SH-SY5Y (cell line): ENCODE results near the gene UVSSA.

ENCODE experiments used
- GATA2 ChIP-seq: IDR thresholded peaks from 2 replicates; pipeline ENCODE4 v1.6.1; 2011; ENCODE audit warnings: mild to moderate bottlenecking, low read depth, low read length
- GATA3 ChIP-seq: IDR thresholded peaks from 2 replicates; pipeline ENCODE4 v1.6.1; 2011; ENCODE audit warnings: low read depth, mild to moderate bottlenecking, low read length, moderate library complexity

Gene UVSSA

DNA sequence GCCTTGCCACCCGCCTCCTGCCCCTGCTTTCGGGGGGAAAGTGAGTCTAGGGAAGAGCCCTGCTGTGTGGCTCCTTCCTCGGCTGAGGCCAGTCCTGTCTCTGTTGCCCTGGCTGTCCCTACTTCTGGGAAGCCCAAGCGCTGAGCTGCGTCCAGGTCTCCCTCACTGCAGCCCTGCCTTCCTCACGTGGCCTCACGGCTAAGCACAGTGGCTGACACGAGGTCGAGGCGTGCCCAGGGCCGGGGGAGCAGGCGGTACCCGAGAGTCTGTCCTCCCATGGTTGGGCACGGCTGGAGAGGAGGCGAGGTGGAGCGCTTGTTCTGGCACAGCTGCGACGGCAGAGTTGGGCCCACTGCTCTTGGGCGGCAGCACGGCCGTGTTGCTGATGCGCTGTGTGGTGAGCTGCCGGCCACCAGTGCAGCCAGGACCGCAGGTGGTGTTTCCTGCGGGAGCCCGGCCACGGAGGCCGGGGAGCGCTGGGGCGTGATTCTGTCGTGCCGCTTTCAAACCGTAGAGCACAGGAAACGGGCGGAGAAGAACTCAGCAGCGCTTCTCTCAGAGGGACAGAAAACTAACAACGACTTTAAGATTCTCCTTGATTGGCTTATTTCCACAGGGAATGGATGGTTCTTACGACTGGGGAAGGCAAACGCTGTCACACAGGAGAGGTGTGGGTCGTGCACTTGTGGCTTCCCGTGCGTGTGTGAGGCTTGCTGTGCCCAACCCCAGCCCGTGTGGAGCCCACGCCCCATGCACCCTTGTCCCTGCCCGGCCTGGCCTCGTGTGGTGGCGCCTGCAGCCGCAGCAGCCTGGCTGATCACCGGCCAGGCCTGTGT, 36.0 kb upstream of the UVSSA start:
- no peak for TF ChIP-seq GATA3
- TF ChIP-seq GATA2, result no peak

DNA sequence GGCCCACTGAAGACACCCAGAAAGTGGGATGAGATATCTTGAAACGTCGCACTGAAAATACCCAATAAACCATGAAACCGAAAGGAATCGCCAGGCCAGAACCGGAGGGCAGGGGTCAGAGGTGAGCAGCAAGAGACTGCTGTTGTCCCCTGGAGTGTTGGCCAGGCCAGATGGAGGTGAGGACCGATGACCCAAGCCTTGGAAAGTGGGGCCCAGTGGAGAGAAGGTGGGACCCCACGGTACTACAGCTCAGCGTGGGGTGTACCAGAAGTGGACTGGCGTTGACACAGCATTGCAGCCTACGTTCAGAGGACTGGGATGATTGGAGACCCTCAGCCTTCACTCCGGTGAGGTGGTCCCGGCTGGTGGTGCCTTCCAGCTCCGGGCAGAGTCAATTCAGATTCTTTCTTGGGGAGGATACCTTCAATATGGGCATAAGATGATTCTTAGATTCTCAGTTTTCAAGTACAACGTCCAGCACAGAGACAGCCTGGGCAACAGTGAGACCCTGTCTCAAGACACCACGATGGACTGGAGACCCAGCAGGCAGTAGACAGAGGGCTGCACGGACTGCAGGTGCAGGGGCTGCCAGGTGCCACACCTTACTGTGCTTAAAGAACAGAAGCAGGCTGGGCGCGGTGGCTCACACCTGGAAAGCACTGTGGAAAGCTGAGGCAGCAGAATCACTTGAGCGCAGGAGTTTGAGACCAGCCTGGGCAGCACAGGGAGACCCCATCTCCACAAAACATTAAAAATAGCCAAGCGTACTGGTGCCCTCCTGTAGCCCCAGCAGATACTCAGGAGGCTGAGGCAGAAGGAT, 34.0 kb upstream of the UVSSA start:
- TF ChIP-seq GATA2 (no peak), GATA3 (no peak)

DNA sequence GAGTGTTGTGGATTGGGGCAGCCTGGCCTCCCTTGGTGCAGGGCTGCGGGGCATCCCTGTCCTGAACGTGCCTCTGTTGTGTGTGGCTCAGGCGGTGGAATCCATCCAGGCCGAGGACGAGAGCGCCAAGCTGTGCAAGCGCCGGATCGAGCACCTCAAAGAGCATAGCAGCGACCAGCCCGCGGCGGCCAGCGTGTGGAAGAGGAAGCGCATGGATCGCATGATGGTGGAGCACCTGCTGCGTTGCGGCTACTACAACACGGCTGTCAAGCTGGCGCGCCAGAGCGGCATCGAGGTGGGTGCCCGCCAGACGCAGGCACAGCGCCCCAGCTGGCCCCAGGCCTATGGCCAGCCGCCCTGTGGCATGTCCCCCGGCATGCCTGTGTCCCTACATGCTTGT, 31.7 kb upstream of the UVSSA start:
- TF ChIP-seq GATA2, result no peak
- no peak for TF ChIP-seq GATA3

DNA sequence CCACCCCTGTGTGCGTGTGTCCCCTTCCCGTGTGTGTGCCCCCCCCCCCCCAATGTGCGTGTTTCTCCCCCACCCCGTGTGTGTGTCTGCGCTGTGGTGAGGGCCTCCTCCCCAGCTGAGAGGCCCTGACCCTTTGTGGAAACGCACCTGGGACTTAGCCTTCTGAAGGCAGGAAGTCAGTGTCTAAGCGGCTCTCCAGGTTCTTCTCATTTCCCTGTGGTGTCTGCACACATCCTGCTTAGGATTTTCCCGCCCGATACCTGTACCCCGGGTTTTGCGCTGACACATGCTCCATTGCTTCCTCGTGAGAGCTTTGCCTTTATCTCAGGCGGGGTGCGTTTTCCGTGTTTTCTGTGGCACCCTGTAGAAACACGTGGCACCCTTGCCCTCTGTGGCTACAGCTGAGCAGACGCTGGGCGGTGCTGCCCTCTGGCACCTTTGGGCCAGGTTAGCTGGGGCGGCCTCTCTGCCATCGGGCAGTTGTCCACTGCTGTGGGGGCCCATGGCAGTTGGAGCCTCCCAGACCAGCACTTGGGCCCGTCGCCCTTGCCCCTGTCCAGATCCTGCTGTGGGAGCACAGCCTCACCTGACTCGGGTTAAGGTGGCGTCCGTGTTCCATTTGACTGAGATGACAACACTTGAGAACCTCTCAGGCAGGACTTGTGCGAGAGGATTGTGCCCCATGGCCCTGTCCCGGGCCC, 31.0 kb upstream of the UVSSA start:
- no peak for TF ChIP-seq GATA3
- TF ChIP-seq GATA2, result no peak

DNA sequence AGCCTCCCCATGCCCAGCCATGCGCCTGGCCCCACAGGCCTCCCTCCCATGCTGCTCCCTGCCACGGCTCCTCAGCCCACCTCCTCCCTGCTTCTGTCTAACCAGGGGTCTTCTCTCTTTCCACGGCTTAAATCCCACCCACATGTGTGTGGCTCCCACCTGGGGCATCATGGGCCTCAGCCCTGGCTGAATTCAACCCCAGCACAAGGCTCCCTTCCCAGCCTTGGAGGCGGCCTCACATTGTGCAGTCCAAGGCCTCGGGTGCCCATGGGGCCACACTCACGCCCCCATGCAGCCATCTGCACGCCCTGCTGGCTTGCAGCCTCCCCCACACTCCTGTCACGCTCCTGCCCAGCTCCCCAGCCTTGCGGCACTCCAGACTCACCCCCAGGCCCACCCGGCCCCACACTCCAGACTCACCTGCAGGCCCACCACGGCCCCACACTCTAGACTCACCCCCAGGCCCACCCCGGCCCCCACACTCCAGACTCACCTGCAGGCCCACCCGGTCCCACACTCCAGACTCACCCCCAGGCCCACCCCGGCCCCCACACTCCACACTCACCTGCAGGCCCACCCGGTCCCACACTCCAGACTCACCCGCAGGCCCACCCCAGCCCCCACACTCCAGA, 30.4 kb upstream of the UVSSA start:
- no peak for TF ChIP-seq GATA2
- TF ChIP-seq GATA3, result no peak

DNA sequence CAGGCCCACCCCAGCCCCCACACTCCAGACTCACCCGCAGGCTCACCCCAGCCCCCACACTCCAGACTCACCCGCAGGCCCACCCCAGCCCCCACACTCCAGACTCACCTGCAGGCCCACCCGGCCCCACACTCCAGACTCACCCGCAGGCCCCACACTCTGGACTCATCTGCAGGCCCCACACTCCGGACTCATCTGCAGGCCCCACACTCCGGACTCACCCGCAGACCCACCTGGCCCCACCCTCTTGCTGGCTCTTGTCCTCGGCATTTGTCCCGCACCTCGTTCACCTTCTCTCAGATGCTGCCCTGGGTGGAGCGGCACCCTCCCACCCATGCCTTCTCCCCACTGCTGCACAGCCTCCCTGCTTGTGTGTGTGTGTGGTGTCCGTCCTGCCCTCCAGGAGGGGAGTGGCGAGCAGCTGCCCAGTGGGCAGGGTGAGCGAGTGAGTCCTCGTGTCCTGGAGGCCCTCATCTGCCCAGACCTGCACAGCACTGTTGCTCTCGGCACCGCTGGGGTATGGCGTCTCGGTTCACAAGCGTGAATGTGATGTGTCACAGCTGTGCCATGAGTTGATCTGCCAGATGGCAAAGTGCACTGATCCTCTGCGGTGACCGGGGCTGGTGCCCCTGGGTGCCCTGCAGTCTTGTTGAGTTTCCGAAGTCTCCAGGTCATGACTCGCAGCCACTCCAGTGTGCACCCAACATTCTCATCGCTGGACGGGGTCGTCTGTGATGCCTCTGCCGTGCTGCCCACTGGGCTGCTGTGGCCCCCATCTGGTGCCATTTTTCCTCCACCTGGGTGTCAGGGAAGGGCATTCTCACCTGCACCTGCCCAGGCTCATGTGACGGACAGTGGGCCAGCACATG, 29.6 kb upstream of the UVSSA start:
- TF ChIP-seq GATA3, result no peak
- no peak for TF ChIP-seq GATA2

DNA sequence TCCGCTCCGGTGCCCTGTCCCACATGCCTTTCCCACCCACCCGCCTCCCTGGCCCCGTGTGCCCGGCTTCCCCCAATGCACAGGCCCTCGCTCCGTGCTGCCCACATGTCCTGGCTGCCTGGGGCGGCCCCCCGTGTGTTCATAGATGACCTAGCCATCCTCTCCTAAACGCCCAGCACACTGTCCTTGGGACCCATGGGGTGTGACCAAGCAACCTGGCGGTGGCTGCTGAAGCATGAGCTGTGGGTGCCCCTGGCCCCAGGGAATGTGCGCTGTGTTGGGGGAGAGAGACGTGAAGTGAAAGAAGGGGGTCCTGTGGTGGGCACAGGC, 29.0 kb upstream of the UVSSA start:
- TF ChIP-seq GATA2 (no peak), GATA3 (no peak)

DNA sequence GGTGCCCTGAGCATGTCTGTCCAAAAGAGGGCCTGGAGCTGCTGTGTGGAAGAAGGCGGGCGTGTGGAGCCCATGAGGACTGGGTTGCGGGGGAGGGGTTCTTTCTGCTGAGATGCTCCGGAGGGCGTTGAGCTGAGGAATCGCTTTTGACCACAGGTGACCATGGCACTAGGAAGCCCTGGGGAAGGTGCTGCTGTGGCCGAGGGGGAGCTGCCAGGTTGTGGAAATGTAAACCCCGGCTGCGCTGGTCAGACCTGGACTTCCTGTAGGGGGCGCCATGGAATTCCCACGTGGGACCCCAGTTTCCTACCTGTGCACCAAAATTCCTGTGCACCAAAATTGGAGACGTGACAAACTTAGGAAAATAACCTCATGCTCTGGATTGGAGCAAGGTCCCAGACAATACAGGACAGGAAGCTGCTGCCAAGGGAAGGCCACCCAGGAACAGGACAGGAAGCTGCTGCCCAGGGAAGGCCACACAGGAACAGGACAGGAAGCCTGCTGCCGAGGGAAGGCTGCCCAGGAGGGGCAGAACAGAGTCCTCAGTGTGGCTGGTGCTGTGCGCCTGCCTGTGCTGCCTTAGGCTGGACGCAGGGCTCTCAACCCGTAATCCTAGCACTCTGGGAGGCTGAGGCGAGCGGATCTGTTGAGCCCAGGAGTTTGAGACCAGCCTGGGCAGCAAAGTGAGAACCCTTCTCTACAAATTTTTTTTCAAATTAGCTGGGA, 28.4 kb upstream of the UVSSA start:
- TF ChIP-seq GATA3 (no peak), GATA2 (no peak)

DNA sequence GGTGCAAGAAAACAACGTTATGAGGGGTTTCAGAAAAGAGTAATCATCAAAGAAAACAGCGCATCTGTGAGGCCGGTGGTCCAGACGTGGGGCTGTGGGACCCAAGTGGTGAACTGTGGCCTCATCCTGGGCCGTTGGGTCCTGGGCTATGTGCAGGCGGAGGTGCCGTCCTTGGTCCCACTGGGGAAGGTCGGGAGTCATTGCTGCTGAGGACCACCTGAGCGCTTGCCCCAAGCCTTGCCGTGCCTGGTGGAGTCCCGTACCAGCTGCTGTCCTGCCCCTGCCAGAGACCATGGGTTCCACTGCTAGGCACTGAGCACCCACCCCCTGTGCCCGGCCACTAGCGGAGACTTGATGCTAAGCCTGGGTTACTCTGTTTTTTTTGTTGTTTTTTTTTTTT, 25.5 kb upstream of the UVSSA start:
- no peak for TF ChIP-seq GATA2
- TF ChIP-seq GATA3, result no peak

DNA sequence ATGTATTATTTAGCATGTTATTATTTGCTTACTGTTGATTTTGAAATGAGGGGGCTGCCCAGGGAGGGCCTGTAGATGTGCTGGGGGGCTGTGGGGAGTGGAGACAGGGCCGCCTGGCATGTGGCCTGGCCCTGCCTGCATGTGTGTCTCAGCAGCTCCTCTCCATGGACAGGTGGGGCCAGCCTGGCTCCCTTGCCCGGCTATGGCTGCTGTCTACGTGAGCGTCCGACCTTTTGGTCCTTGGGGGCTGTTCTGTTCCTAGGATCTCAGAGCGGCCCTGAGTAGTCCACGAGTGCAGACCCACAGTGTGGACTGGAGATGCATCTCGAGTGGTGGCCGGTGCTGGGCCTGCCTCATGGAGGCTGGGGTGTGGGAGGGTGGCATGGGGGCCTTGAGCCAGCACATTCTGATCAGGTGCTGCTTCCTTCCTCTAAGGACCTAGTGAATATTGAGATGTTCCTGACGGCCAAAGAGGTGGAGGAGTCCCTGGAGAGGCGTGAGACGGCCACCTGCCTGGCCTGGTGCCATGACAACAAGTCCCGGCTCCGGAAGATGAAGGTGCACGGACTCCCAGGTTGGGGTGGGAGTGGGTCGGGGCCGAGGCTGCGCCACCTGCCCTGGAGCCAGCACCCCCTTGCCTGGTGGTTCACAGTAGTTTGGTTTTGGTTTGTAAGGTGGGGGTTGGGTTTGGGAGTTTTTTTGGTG, 24.9 kb upstream of the UVSSA start:
- no peak for TF ChIP-seq GATA3
- no peak for TF ChIP-seq GATA2

DNA sequence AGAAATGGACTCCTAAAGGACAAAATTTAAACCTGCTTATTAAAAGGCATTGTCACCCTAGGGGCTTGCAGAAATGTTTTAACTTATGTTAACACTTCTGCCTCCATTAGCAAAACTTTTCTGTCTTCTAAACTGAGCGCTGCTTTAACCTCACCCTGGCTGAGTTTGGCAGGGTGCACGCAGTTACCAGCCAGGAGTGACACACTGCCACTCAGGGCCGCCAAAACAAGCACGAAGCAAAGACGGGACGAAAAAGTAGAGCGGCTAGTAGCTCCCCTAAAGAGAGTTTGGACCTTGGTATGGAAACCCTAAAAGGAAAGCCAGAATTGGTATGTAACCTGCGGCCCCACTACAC, 23.8 kb upstream of the UVSSA start:
- no peak for TF ChIP-seq GATA3
- no peak for TF ChIP-seq GATA2

DNA sequence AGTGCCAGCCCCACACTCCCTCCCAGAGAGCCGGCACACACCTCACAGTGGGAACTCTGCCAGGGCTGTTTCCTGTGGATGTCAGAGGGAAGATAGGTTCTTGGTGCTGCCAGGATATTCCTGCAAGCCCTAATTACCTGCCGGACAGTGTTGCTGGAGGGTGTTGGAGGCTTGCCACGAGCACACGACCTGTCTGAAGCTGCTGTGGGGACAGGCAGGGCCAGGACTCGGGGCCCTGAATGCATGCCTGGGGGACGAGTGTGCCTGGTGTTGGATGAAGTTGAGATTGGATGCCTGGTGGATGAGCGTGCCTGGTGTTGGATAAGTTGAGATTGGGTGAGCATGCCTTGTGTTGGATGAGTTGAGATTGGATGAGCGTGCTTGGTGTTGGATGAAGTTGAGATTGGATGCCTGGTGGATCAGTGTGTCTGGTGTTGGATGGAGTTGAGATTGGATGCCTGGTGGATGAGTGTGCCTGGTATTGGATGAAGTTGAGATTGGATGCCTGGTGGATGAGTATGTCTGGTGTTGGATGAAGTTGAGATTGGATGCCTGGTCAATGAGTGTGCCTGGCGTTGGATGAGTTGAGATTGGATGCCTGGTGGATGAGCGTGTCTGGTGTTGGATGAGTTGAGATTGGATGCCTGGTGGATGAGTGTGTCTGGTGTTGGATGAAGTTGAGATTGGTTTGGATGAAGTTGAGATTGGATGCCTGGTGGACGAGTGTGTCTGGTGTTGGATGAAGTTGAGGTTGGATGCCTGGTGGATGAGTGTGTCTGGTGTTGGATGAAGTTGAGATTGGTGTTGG, 23.2 kb upstream of the UVSSA start:
- TF ChIP-seq GATA2, result no peak

DNA sequence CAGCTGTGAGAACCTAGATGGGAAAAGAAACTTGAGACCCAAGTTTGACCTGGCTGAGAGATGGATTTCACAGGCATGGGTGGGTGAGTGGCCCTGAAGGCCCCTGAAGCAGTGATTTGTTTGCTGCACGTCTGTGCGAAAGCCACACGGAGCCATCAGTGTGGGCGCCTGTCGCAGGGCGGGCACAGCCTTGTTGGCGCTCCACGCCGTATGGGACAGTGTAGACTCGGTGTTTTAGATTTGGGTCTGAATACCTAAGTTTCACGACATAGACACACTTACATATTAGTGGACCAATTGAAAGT, 21.9 kb upstream of the UVSSA start:
- no peak for TF ChIP-seq GATA3
- no peak for TF ChIP-seq GATA2
